IPS-18a (cell line): ENCODE data around the gene ADCY5.

ENCODE experiments used
- H3K27ac ChIP-seq: one replicate; pipeline ENCODE4 v1.5.1; 2013; ENCODE audit warnings: low read length
- H3K27me3 ChIP-seq: one replicate; pipeline ENCODE4 v1.6.1; 2013; ENCODE audit warnings: mild to moderate bottlenecking, low read length; ENCODE audit not compliant: control insufficient read depth, insufficient read depth
- H3K36me3 ChIP-seq: one replicate; pipeline ENCODE4 v1.6.1; 2013; ENCODE audit warnings: low read depth, low read length; ENCODE audit not compliant: control insufficient read depth
- H3K4me1 ChIP-seq: one replicate; pipeline ENCODE4 v1.6.1; 2013; ENCODE audit warnings: low read depth, low read length; ENCODE audit not compliant: control insufficient read depth
- H3K4me3 ChIP-seq: one replicate; pipeline ENCODE4 v1.5.1; 2013; ENCODE audit warnings: low read length
- H3K9ac ChIP-seq: one replicate; pipeline ENCODE4 v1.6.1; 2013; ENCODE audit warnings: mild to moderate bottlenecking, low read length, moderate library complexity
- H3K9me3 ChIP-seq: one replicate; pipeline ENCODE4 v1.6.1; 2013; ENCODE audit warnings: low read depth, low read length; ENCODE audit not compliant: control insufficient read depth

Gene ADCY5

DNA sequence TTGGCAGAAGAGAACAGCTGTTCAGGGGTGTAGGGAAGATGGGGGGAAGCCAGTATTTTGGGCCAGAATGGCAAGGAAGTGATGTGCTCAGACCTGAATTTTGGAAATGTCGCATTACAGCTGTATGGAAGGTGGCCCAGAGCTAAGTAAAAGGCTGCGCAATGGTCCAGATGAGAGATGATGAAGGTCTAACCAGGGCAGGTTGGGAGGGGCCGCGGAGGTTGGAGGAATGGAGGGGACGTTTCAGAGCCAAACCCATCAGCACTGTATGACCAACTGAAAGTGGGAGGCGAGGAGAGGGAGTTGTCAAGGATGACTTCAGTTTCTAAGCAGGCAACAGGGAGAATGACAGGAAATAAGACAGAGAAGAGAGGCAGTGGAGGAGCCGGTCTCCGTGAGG is 60.8 kb downstream of the ADCY5 start:
- no peaks in the 10 kb centered on the region for H3K9me3 ChIP-seq
- no peaks in the 10 kb centered on the region for H3K36me3 ChIP-seq
- no peak overlapping the region for H3K9ac ChIP-seq
- peaks cover 15% of the 10 kb centered on the region for H3K4me1 ChIP-seq
- H3K27ac ChIP-seq: no peak overlapping the region
- no peaks in the 10 kb centered on the region for H3K27me3 ChIP-seq
- H3K4me3 ChIP-seq: no peak overlapping the region

- H3K27me3 ChIP-seq: no peaks in the 10 kb centered on the region
- peaks cover 17% of the 10 kb centered on the region for H3K4me1 ChIP-seq
- no peaks in the 10 kb centered on the region for H3K9me3 ChIP-seq
- no peak overlapping the region for H3K9ac ChIP-seq
- H3K36me3 ChIP-seq: no peaks in the 10 kb centered on the region
- no peak overlapping the region for H3K4me3 ChIP-seq
- H3K27ac ChIP-seq: no peak overlapping the region
Observed at GRCh38 chr3:123387532-123387931, 61.4 kb downstream of the ADCY5 start.

- Histone ChIP-seq H3K36me3 (no peaks in the 10 kb centered on the region), H3K4me3 (no peak overlapping the region), H3K9me3 (no peaks in the 10 kb centered on the region), H3K4me1 (peaks cover 17% of the 10 kb centered on the region), H3K27me3 (no peaks in the 10 kb centered on the region), H3K9ac (no peak overlapping the region), H3K27ac (no peak overlapping the region)
Observed at GRCh38 chr3:123386477-123387040, 62.3 kb downstream of the ADCY5 start.

DNA sequence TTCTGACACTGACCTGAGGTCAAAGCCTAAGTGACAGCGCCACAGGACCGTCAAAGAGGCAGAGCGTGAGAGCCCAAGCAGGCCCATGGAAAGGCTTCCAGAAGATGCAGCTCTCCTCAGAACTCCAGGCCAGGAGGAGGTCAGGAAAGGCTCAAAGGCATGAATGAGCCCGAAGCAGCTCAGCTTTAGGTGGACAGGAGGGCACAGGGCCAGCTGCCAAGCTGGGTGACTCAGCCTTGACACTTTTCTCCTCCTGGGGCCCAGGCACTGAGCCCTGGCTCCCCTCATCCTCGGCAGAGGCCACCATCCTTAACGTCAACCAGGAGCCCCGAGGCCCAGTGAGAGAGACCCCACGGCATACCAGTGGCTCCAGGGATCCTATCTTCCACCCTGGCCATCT is 62.9 kb downstream of the ADCY5 start:
- H3K9ac ChIP-seq: no peak overlapping the region
- peaks cover 17% of the 10 kb centered on the region for H3K4me1 ChIP-seq
- H3K9me3 ChIP-seq: no peaks in the 10 kb centered on the region
- H3K27me3 ChIP-seq: no peaks in the 10 kb centered on the region
- H3K36me3 ChIP-seq: no peaks in the 10 kb centered on the region
- no peak overlapping the region for H3K4me3 ChIP-seq
- H3K27ac ChIP-seq: no peak overlapping the region

- Histone ChIP-seq H3K4me3 (no peak overlapping the region), H3K27ac (no peak overlapping the region), H3K36me3 (no peaks in the 10 kb centered on the region), H3K9ac (no peak overlapping the region), H3K9me3 (no peaks in the 10 kb centered on the region), H3K27me3 (no peaks in the 10 kb centered on the region), H3K4me1 (peaks cover 17% of the 10 kb centered on the region)
Observed at GRCh38 chr3:123385499-123385898, 63.4 kb downstream of the ADCY5 start.

DNA sequence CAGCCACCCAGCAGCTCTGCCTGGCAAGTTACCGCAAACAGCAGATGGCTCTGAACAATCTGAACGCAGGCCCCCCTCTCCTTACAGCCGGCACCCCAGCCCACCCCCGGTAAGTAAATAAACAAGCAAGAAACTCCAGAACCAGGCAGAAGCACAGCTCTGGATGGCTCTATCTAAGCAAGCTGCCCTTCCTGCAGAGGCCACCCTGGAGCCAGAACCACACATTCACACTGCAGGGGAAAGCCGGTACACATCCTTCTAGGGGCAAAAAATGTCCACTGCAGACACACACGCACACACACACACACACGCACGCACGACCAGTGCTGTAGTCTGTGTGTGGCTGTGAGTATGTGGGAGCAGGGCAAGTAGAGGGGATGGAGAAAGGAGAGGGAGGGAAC is 63.9 kb downstream of the ADCY5 start:
- Histone ChIP-seq H3K9me3 (no peaks in the 10 kb centered on the region), H3K36me3 (no peaks in the 10 kb centered on the region), H3K4me3 (no peak overlapping the region), H3K9ac (no peak overlapping the region), H3K27me3 (no peaks in the 10 kb centered on the region), H3K27ac (no peak overlapping the region), H3K4me1 (peaks cover 17% of the 10 kb centered on the region)

DNA sequence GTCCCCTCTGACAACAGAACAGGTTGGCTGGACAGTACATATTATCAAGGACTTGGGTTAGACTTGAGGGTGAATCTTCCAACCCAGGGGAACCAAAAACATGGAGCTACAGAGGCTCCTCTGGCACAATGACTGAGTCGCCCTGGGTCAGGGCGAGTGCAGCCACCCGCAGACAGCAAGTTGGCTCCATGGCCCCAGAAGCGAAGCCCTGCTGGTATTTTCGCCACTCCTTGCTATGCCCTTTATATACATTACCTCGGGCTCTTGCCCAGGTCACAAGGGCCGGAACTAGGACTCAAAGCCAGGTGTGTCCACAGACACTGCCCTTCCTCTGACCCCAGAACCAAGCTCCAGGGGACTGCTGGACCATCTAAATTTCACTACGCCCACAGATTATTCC is 64.6 kb downstream of the ADCY5 start:
- no peak overlapping the region for H3K27ac ChIP-seq
- H3K9ac ChIP-seq: no peak overlapping the region
- H3K4me1 ChIP-seq: peaks cover 17% of the 10 kb centered on the region
- H3K36me3 ChIP-seq: no peaks in the 10 kb centered on the region
- H3K9me3 ChIP-seq: no peaks in the 10 kb centered on the region
- H3K4me3 ChIP-seq: no peak overlapping the region
- no peaks in the 10 kb centered on the region for H3K27me3 ChIP-seq

GRCh38 chr3:123383091-123384053 is 65.5 kb downstream of the ADCY5 start:
- Histone ChIP-seq H3K4me3 (no peak overlapping the region), H3K27ac (no peak overlapping the region), H3K9ac (no peak overlapping the region), H3K4me1 (peaks cover 17% of the 10 kb centered on the region), H3K9me3 (no peaks in the 10 kb centered on the region), H3K27me3 (no peaks in the 10 kb centered on the region), H3K36me3 (no peaks in the 10 kb centered on the region)

DNA sequence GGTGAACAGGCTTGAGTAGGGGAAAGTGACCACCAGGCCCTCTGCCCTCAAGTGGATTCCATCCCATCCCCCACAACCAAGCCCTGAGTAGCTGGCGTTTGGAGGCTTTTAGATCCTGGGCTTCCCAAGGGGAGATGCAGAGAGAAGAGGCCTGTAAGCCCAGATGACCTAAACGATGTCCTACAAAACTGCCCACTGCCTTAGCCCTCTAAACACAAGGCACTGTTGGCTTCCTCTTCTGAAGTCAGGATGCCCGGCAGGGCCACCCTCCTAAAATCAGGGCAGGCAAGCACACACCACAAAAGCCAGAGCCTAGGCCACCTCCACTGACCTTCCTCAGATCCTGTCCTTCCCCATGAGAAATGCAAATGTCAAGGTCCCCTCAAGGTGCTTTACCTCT is 68.6 kb downstream of the ADCY5 start:
- no peaks in the 10 kb centered on the region for H3K9me3 ChIP-seq
- H3K27ac ChIP-seq: no peak overlapping the region
- H3K4me3 ChIP-seq: no peak overlapping the region
- no peaks in the 10 kb centered on the region for H3K36me3 ChIP-seq
- H3K4me1 ChIP-seq: peaks cover 7% of the 10 kb centered on the region
- no peak overlapping the region for H3K9ac ChIP-seq
- no peaks in the 10 kb centered on the region for H3K27me3 ChIP-seq

- peaks cover 7% of the 10 kb centered on the region for H3K4me1 ChIP-seq
- no peaks in the 10 kb centered on the region for H3K9me3 ChIP-seq
- H3K36me3 ChIP-seq: no peaks in the 10 kb centered on the region
- no peak overlapping the region for H3K9ac ChIP-seq
- H3K4me3 ChIP-seq: no peak overlapping the region
- no peaks in the 10 kb centered on the region for H3K27me3 ChIP-seq
- H3K27ac ChIP-seq: no peak overlapping the region
Observed at GRCh38 chr3:123379041-123379830, 69.7 kb downstream of the ADCY5 start.

- Histone ChIP-seq H3K9me3 (no peaks in the 10 kb centered on the region), H3K9ac (no peak overlapping the region), H3K4me1 (peaks cover 6% of the 10 kb centered on the region), H3K27me3 (no peaks in the 10 kb centered on the region), H3K4me3 (no peak overlapping the region), H3K27ac (no peak overlapping the region), H3K36me3 (no peaks in the 10 kb centered on the region)
Observed at GRCh38 chr3:123378409-123378915, 70.4 kb downstream of the ADCY5 start.
